Mammary epithelial cell (primary cell): ENCODE results near the gene PTPN22.

Experiments used
- EZH2 ChIP-seq: IDR thresholded peaks from 2 replicates; pipeline ENCODE4 v1.6.1; 2012; ENCODE audit warnings: low read length, inconsistent platforms, borderline replicate concordance
- TF ChIP-seq, protein P1 (sequence below), 2 donors: IDR thresholded peaks in 1 of 2; conservative IDR thresholded peaks in 1 of 2; 2 replicates each; pipeline ENCODE4 v1.5.1; 2011 to 2012; ENCODE audit warnings: inconsistent platforms in 2 of 2, low read length in 2 of 2, mild to moderate bottlenecking in 2 of 2, control low read depth in 1 of 2, low read depth in 1 of 2; ENCODE audit not compliant: insufficient read depth in 1 of 2; ENCODE audit errors: extremely low read depth in 1 of 2

DNA sequence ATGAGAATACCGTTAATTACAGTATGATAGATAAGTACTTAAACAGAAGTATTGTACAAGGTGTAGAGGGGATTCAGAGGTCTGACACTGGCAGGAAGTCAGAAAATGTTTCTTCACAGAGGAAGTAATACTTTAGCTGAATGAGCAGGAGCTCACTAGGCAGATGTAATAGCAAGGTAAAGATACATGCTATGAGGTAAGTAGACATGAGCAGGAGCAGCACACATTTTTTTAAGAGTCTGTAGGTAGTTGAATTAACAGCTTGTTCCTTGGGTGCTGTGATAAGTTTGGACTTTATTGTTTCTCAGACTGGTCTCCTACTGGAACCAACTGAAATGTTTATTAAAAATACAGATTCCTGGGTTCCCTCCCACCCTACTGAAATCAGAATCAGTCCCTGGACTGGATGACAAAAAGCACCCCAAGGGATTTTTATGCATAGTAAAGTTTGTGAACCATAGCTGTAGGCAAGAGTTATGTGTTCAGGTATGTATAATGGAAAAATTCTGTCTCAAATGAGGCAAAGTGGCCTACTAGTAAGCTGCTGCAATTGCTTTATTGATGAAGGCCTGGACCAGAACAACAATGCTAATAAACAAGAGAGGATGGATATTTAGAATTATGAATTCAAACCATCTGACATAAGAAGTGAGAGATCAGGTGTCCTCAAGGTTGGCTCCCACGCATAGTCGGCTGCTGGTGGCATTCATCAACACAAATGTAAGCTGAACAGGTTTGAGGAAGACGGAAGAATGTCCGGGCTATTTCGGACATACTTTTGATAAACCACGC lies 32.2 kb upstream of the PTPN22 start:
- no peak for TF ChIP-seq EZH2
- TF ChIP-seq, protein P1, sequence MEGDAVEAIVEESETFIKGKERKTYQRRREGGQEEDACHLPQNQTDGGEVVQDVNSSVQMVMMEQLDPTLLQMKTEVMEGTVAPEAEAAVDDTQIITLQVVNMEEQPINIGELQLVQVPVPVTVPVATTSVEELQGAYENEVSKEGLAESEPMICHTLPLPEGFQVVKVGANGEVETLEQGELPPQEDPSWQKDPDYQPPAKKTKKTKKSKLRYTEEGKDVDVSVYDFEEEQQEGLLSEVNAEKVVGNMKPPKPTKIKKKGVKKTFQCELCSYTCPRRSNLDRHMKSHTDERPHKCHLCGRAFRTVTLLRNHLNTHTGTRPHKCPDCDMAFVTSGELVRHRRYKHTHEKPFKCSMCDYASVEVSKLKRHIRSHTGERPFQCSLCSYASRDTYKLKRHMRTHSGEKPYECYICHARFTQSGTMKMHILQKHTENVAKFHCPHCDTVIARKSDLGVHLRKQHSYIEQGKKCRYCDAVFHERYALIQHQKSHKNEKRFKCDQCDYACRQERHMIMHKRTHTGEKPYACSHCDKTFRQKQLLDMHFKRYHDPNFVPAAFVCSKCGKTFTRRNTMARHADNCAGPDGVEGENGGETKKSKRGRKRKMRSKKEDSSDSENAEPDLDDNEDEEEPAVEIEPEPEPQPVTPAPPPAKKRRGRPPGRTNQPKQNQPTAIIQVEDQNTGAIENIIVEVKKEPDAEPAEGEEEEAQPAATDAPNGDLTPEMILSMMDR (conservative IDR thresholded peaks at IDR 0.05 in 1 of 2, IDR thresholded peaks at IDR 0.05 in 1 of 2; ENCODE audit: extremely low read depth in 1 of 2, insufficient read depth in 1 of 2, low read depth in 1 of 2, low read length in 2 of 2), result no peak
